Endothelial cell of umbilical vein (primary cell): ENCODE measurements around the gene NPAS1. TPM values are rescaled to one million over a fixed set of nuclear protein-coding genes. Genes with fewer than 3 reads are reported as not detected.

Source experiments
- BruUV-seq: library from RNA; stranded (reverse); fragments of 400-500 nt; replicated peaks from 2 replicates; lab custom pipeline; 2021; lab: Mats Ljungman, UMichigan
- CTCF ChIA-PET: fragments of 300-600, 350-600 bp; sonication (Branson Sonifier 250); formaldehyde crosslinking; loops from one replicate; lab custom pipeline; 2021; ENCODE audit warnings: antibody characterized with exemption, inconsistent platforms; lab: Charles Lee
- POLR2A ChIA-PET: fragments of 300-600, 350-600 bp; sonication (Branson Sonifier 250); formaldehyde crosslinking; loops from one replicate; lab custom pipeline; 2021; ENCODE audit warnings: antibody characterized with exemption, inconsistent platforms; lab: Charles Lee
- DNase-seq: peaks from one replicate; pipeline ENCODE4 v3.0.0-alpha.2; 2011; ENCODE audit warnings: low read depth, low spot score
- FAIRE-seq: peaks from 2 replicates; lab custom pipeline; 2011; peaks lifted over from hg19 to GRCh38; lab: Jason Lieb, UNC
- H2AFZ ChIP-seq: 2 replicates; pipeline ENCODE4 v1.6.0; 2012; ENCODE audit warnings: low read depth, low read length, control low read depth, inconsistent platforms
- H3K27ac ChIP-seq: 2 replicates; pipeline ENCODE4 v1.5.1; 2011; ENCODE audit warnings: low read depth, mild to moderate bottlenecking, control low read depth, low read length, moderate library complexity; ENCODE audit not compliant: insufficient read depth
- H3K27me3 ChIP-seq, 2 experiments: 2 replicates each; pipeline versions ENCODE4 v1.6.0 to v1.6.1; 2011; ENCODE audit warnings: low read length in 2 of 2, mixed read lengths in 1 of 2; ENCODE audit not compliant: control insufficient read depth in 2 of 2, insufficient read depth in 2 of 2
- H3K36me3 ChIP-seq, 2 experiments: 2 replicates in 1 of 2; 3 replicates in 1 of 2; pipeline ENCODE4 v1.5.1; 2011; ENCODE audit warnings: low read length in 2 of 2, mild to moderate bottlenecking in 1 of 2, moderate library complexity in 1 of 2; ENCODE audit not compliant: control insufficient read depth in 2 of 2, insufficient read depth in 2 of 2; ENCODE audit errors: extremely low read depth in 1 of 2
- H3K4me1 ChIP-seq: 3 replicates; pipeline ENCODE4 v1.5.1; 2011; ENCODE audit warnings: mild to moderate bottlenecking, low read length; ENCODE audit not compliant: control insufficient read depth, insufficient read depth; ENCODE audit errors: extremely low read depth
- H3K4me2 ChIP-seq: 2 replicates; pipeline ENCODE4 v1.6.1; 2011; ENCODE audit warnings: low read length, control low read depth, mixed read lengths; ENCODE audit not compliant: insufficient read depth
- H3K4me3 ChIP-seq, 3 experiments: fragments of 200-600 bp in 1 of 3; sonication (generic), shearing (Covaris generic) in 1 of 3; replicated peaks in 1 of 3; 2 replicates each; pipeline ENCODE4 v1.5.1; 2011 to 2016; ENCODE audit warnings: control low read depth in 3 of 3, low read length in 3 of 3, mild to moderate bottlenecking in 2 of 3, inconsistent platforms in 1 of 3, low read depth in 1 of 3, moderate library complexity in 1 of 3; ENCODE audit not compliant: insufficient read depth in 1 of 3
- H3K79me2 ChIP-seq: 2 replicates; pipeline ENCODE4 v1.6.0; 2012; ENCODE audit warnings: low read length, inconsistent platforms; ENCODE audit not compliant: control insufficient read depth, insufficient read depth
- H3K9ac ChIP-seq: replicated peaks from 2 replicates; pipeline ENCODE3; 2011; ENCODE audit warnings: low read length, control low read depth; ENCODE audit not compliant: insufficient read depth; ENCODE audit errors: extremely low read depth
- H3K9me1 ChIP-seq: replicated peaks from 3 replicates; pipeline ENCODE4 v1.6.0; 2011; ENCODE audit warnings: mild to moderate bottlenecking, low read length; ENCODE audit not compliant: control insufficient read depth, insufficient read depth; ENCODE audit errors: extremely low read depth
- H3K9me3 ChIP-seq: replicated peaks from 2 replicates; pipeline ENCODE4 v1.5.1; 2012; ENCODE audit warnings: low read length, inconsistent platforms; ENCODE audit not compliant: control insufficient read depth, insufficient read depth
- H4K20me1 ChIP-seq: replicated peaks from 2 replicates; pipeline ENCODE3; 2011; ENCODE audit warnings: mild to moderate bottlenecking, low read length; ENCODE audit not compliant: control insufficient read depth, insufficient read depth; ENCODE audit errors: extremely low read depth
- EZH2 ChIP-seq: IDR thresholded peaks from 2 replicates; pipeline ENCODE4 v1.6.1; 2012; ENCODE audit warnings: borderline replicate concordance, low read depth, mild to moderate bottlenecking, moderate library complexity, low read length, inconsistent platforms; ENCODE audit not compliant: severe bottlenecking
- FOS ChIP-seq: IDR thresholded peaks from 2 replicates; pipeline ENCODE4 v1.6.1; 2011; ENCODE audit warnings: mild to moderate bottlenecking, low read length, moderate library complexity, borderline replicate concordance; ENCODE audit not compliant: insufficient read depth
- GATA2 ChIP-seq: IDR thresholded peaks from 2 replicates; pipeline ENCODE4 v1.7.0; 2011; ENCODE audit warnings: low read depth, mild to moderate bottlenecking, moderate library complexity, mixed read lengths, low read length; ENCODE audit not compliant: insufficient read length, insufficient read depth
- JUN ChIP-seq: IDR thresholded peaks from 2 replicates; pipeline ENCODE4 v1.6.1; 2011; ENCODE audit warnings: borderline replicate concordance, low read depth; ENCODE audit not compliant: insufficient read length, insufficient read depth
- MYC ChIP-seq: IDR thresholded peaks from one replicate; pipeline ENCODE4 v1.6.1; 2011; ENCODE audit warnings: mild to moderate bottlenecking, low read depth, low read length
- POLR2A ChIP-seq: IDR thresholded peaks from 2 replicates; pipeline ENCODE4 v1.6.1; 2012; ENCODE audit warnings: low read depth, mild to moderate bottlenecking, control low read depth, low read length
- POLR2AphosphoS5 ChIP-seq: IDR thresholded peaks from 2 replicates; pipeline ENCODE4 v1.6.1; 2012; ENCODE audit warnings: low read depth, mild to moderate bottlenecking, control low read depth, low read length, moderate library complexity; ENCODE audit not compliant: insufficient read depth
- dilution Hi-C: fragments of 300-500 bp; cut with MboI; formaldehyde crosslinking; loops from one replicate; pipeline ENCODE4 v1.15.0; 2019; ENCODE audit warnings: low sequenced_read_pairs; ENCODE audit not compliant: extremely low pct_ligation_motif_present
- intact Hi-C: fragments of 100-400 bp; cut with micrococcal nuclease; formaldehyde crosslinking; loops from one replicate; pipeline ENCODE4 v1.10.0; 2022
- polyA plus RNA-seq, 4 experiments: library from polyadenylated mRNA; depleted of rRNA in 3 of 4; stranded (reverse) in 3 of 4; unstranded in 1 of 4; fragments of >200 nt; gene quantifications; 2 replicates each; pipeline versions ENCODE4 v1.2.1 to v1.2.3, GENCODE V29; 2011 to 2012; ENCODE audit warnings: missing spikeins in 1 of 4
- total RNA-seq: library from RNA; stranded (reverse); gene quantifications from 2 replicates; pipeline ENCODE4 v1.2.3, GENCODE V29; 2021
- TF ChIP-seq, protein P1 (sequence below), 2 donors: IDR thresholded peaks; 1 replicate in 1 of 2; 2 replicates in 1 of 2; pipeline ENCODE4 v1.5.1; 2011; ENCODE audit warnings: low read length in 2 of 2, mild to moderate bottlenecking in 2 of 2, moderate library complexity in 2 of 2, control low read depth in 1 of 2, inconsistent platforms in 1 of 2, low read depth in 1 of 2; ENCODE audit not compliant: insufficient read depth in 1 of 2; ENCODE audit errors: extremely low read depth in 1 of 2
- TF ChIP-seq, protein P2 (sequence below): IDR thresholded peaks from 2 replicates; pipeline ENCODE4 v1.6.1; 2011; ENCODE audit not compliant: insufficient read depth, insufficient read length

NPAS1 gene
- total and polyA plus RNA-seq, 2 donors (not counting 3 experiments of a cell fraction or from before 2014, with no cell fraction given) = 0.18 to 0.62 TPM

DNA sequence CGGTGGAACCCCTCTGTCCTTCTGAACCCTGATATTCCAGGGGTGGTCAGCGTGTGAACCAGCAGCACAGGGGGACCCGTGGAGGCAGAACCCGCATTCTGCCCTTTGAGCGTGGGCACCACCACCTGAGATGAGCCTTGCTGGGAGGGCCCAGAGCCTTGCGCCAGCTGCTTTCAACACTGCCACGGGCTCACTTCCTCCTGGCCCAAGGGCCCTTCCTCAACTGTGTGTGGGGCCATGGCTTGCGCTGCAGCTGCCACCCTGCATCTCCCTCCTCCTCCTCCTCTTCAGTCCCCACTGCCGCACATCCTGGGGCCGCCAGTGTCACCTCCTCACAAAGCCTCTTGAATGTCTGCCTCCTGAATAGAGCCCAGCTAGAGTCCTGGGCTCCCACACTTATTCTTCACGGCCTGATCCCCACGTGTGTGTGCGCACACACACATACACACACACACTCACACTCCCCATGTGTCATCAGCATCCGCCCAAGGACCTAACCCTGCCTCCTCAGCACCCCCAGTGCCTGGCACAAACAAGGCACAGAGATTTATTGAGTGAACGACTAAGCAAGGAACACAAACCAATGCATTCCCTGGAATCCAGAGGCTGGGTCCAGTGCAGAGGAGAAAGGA is 55.7 kb downstream of the NPAS1 start:
- DNase-seq (no peak), FAIRE-seq (no peak)
- H3K27ac ChIP-seq = no peak overlapping the region
- H2AFZ ChIP-seq = no peak overlapping the region
- no peaks in the 10 kb centered on the region for H3K27me3 ChIP-seq
- peaks cover 10 to 40% of the 10 kb centered on the region in 2 experiments for H3K36me3 ChIP-seq
- no peak for TF ChIP-seq MYC
- TF ChIP-seq, protein P1, sequence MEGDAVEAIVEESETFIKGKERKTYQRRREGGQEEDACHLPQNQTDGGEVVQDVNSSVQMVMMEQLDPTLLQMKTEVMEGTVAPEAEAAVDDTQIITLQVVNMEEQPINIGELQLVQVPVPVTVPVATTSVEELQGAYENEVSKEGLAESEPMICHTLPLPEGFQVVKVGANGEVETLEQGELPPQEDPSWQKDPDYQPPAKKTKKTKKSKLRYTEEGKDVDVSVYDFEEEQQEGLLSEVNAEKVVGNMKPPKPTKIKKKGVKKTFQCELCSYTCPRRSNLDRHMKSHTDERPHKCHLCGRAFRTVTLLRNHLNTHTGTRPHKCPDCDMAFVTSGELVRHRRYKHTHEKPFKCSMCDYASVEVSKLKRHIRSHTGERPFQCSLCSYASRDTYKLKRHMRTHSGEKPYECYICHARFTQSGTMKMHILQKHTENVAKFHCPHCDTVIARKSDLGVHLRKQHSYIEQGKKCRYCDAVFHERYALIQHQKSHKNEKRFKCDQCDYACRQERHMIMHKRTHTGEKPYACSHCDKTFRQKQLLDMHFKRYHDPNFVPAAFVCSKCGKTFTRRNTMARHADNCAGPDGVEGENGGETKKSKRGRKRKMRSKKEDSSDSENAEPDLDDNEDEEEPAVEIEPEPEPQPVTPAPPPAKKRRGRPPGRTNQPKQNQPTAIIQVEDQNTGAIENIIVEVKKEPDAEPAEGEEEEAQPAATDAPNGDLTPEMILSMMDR (IDR thresholded peaks at IDR 0.05; ENCODE audit: extremely low read depth in 1 of 2, insufficient read depth in 1 of 2, low read depth in 1 of 2, low read length in 2 of 2) = no peak
- no peak for TF ChIP-seq POLR2A
- TF ChIP-seq JUN = no peak
- no peak for TF ChIP-seq FOS
- TF ChIP-seq EZH2 = no peak
- TF ChIP-seq, protein P2, sequence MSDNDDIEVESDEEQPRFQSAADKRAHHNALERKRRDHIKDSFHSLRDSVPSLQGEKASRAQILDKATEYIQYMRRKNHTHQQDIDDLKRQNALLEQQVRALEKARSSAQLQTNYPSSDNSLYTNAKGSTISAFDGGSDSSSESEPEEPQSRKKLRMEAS = no peak
- TF ChIP-seq GATA2 = no peak
- no peak for TF ChIP-seq POLR2AphosphoS5
- no peak overlapping the region for H3K9ac ChIP-seq
- no peaks in the 10 kb centered on the region for H3K4me1 ChIP-seq
- no peak overlapping the region for H3K4me2 ChIP-seq
- no peaks in the 10 kb centered on the region for H3K9me3 ChIP-seq
- CTCF ChIA-PET = interaction anchor here (1.5 kb wide), 1 partner anchor 51 kb away, joined by 3 read pairs; no protein-coding TSS in a partner anchor
- peaks cover 8% of the 10 kb centered on the region for H3K79me2 ChIP-seq
- H3K9me1 ChIP-seq = no peaks in the 10 kb centered on the region
- H4K20me1 ChIP-seq = no peaks in the 10 kb centered on the region
- dilution Hi-C loops (no loop called here), intact Hi-C loops (loop anchor here (5.0 kb wide), 2 partner anchors 38 to 63 kb away; no protein-coding TSS in a partner anchor)
- POLR2A ChIA-PET = no interaction called here
- no TSS peak for BruUV-seq
- H3K4me3 ChIP-seq = no peak overlapping the region
